NCI-H345 treated with DMSO at 0.1 percent for 48 hours (cell line): ENCODE results near the gene WDPCP.
"Not testable (repeated sequence)": the region's sequence is repeated elsewhere in the genome, so short reads cannot be mapped to it uniquely, and the experiment has no call there.

Source experiments
- DNase-seq: peaks from one replicate; lab custom pipeline; 2025; ENCODE audit not compliant: unreplicated experiment; lab: John Stamatoyannopoulos, UW

WDPCP gene

DNA sequence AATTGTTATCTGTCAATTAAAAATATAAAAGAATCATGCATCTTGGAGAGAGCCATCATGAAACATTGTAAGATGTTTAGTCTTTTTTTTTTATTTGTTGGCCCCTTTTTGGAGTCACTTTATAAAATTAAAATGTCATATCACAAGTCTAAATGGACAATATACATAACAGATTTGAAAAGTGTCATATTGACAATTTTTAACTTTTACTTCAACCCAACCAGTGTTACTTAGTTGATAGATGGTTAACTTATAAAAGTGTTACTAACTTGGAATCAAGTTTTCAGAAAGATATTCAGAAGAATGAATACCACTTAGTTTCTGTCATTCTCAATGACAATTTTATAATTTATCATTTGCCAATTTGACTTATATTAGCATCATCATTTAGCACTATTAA lies 319.3 kb downstream of the WDPCP start:
- DNase-seq, result no peak

DNA sequence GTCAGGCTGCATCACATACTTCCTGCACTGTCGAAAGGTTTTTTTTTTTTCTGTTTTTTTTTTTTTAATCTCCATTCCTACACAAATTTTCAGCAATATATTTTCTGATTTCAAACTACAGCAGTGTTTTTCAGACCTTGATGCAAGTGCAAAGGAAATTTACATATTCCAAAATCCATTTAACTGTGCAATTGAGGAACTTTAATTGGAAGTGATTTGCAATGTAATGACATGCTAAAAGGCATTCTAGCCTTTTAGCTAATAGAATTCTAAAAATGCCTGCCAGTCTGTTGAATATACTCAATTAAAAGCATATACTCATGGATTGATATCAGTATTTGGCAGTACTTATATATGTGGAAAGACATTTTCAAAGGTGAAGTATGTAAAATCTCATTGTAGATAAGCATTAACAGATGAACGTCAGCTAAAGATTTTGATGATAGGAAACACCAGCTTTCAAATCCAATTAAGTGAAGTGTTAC lies 327.1 kb downstream of the WDPCP start:
- DNase-seq, result no peak

DNA sequence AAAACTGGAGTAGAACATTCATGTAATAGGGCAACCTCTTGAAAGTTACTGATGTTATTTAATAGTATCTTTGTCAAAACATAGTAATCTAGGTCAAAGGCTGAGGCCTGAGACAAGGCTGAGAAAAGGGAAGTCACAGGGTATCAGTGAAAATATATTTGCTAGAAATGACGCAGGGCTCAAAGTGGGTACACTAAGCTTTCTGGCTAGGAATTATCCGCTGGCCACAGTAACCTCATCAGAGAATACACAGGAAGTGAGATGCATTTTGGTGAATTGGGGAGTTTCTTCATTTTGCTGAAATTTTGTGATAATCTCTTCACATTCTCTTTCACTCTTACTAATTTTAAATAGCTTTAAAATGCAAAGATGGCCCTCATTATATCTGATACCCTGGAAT lies 330.8 kb downstream of the WDPCP start:
- no peak for DNase-seq

DNA sequence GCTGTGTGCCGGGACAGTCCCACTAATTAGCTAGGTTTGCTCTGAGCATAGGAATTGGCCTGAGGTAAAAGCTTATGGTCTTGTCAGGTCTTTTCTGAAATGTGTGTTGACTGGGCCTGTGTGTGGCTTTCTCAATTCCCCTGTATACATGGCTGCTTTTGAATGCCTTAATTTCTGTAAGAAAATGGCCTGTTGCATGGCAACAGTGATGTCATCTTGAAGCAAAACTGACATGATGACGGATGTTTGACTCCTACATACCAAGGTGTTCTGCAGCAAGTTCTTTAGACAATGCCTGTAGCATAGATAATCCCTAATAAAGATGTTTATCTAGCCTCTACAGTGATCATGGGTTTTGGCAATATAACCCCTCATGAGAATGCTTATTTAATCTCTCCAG lies 339.1 kb downstream of the WDPCP start:
- DNase-seq, result no peak

DNA sequence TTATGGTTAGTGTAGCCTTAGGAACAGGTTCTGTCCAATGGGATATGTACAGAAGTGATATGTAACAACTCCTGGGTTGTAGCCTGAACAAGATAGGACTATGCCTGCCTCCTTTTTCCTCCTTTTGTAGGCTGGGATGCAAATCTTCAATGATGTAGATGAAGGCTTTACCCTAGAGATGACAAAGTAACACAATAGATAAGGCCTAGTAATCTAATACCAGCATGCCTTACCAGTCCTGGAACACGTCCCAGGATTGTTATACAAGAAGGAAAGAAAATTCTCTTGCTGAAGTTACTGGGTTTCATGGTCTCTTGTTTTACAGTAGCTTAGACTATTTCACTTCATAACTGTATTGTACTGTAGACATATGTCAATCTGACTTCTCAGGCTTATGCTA lies 345.5 kb downstream of the WDPCP start:
- no peak for DNase-seq

DNA sequence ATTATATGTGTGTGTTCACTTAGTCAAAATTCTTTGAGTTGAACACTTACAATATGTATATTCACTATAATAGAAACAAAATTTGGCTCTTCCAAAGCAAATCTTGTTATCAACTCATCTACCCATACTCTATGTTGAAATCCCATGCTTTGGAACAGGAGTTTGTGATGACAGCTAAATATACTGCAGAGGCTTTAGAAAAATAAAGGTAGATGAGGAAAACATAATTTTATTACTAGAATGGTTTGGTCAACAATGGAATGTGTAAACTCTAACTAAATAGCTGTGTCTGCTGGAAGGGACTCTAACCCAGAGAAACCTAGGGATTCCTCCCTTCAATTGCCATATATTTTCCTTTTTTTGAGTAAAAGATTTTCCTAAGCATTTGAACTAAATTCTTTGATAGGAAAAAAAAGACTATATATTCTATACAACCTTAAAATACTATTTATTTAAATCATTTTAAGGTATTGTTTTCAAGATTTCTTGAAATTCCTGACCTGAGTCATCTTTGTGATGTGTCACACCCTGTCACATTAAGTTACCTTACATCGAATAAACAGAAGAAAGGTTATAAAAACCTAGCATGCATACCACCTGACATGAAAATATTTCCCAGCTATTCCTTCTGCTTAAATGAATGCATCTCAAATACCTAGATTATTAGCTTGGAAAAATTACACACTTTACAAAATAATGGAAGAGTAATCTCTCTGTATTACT lies 362.2 kb downstream of the WDPCP start:
- DNase-seq, result no peak

DNA sequence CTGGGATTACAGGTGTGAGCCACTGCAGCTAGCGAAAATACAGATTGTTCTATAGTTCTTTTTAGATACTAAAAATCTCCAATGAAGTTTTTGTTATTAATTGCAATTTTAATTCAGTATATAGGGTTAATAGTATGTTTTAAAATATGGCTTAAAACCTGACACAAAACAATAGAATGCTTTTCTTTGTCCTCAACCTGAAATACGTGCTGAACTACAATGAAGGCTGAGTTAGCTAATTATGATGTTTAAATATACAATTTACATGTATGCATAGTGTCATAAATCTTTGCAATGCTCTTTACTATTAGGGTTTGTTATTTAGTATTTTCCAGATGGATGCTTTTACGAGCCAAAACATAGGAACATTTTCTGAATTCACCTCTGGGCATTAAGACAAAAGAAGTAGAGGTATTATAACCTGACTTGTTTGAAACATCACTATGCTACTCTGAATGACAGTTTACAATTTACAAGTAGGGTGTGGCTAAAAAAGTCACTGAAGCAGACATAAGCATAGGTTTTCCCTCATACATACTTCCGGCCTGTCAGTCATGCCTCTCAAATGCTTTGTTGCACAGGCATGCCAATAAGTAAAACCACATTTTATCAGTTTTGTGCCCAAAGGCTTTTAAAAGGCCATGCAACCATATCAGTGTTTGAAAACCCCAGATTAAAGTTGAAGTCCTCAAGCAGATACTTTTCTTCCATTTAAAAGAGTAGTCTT lies 369.3 kb downstream of the WDPCP start:
- DNase-seq, result no peak

DNA sequence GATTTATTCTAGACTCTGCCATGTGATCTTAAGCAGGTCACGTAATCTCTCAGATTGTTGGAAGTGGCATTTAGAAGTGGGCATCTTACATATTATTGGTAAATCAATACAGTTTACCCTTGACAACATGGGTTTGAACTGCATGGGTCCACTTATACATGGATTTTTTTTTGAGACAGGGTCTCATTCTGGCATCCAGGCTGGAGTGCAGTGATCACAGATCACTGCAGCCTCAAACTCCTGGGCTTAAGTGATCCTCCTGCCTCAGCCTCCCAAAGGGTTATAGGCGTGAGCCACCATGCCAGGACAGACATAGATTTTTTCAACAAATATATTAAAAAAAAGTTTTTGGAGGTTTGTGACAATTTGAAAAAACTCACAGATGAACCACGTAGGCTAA lies 393.0 kb downstream of the WDPCP start:
- DNase-seq, result no peak

DNA sequence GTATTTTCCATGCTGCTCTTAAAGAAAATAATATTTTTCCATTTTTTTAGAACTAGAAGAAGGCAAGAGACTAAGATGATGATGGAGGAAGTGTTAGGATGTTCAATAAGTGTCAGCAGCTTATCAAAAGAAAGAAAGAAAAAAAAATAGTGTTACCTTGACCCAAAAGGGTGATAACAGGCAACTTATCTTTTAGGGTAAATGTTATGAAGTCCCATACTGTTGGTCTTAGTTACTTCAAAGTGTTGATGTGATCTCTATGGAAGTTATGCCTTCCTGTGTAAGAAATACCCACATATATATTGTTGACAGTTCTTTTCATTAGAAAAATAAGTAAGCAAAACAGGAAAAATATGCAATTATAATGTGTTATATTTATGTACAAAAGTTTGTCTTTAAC lies 394.1 kb downstream of the WDPCP start:
- DNase-seq, result no peak

DNA sequence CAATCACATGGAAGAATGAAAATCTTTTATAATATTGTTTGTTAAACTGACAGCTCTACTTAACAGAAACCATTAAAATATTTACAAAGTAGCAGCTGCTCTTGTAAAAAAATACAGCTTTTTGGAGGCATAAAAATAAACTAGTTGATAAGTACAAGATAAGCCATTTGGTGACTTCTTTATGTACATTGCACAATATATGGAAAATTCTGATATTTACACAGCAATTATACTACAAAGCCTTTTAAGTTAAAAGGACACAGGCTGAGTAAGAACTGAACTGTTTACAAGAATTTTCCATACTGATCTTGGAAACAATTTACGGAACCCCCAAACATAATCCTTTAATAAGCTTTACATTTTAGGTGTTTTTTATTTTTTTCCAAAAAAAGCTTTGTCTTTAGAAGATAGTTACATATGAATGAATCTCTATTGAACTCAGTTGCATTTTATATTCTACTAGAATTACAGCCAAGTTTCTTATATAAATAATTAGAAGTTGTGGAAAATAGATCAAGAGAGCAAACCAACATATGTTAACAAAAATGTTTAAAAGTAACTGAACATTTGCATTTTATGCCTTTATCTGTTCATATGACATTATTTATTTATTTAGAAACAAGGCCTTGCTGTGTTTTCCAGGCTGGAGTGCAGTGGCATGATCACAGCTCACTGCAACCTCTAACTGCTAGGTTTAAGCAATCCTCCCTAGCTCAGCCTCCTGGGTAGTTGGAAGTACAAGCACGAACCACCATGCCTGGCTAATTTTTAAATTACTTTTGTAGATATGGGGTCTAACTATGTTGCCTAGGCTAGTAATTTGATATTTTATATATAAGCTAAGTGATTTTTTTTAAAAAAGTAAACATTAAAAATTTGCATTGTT lies 395.1 kb downstream of the WDPCP start:
- DNase-seq, result peak; percentile 79

DNA sequence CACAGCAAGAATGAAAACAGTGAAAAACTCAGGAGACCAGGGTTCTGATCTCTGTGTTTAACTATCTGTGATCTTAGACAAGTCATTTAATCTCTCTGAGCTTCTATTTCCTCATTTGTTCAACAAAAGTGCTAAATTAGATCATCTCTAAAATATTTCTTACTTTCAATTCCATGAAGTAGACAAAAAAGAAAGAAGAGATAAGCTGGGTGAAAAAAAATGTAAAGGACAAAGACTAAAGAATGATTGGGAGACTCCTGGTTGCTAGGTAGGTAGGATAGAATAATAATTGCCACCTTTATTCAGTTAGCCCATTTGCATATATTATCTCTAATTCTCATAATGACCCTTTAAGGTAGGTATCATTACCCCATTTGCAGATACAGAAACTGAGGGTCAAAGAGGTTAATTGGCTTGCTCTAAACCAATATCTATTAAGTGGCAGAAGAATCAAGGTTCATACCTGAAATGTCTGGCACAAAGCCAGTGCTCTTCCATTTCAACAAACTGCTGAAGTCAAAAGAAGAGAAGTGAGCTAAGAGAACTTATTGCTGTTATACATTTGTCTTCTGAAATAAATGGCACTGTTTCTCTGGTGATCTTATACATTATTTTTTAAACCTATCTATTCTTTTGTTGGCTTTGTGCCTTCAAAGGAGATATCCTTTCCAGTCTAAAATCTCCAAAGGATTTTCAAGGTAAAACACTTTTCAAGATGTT lies 395.9 kb downstream of the WDPCP start:
- peak; percentile 79 for DNase-seq

DNA sequence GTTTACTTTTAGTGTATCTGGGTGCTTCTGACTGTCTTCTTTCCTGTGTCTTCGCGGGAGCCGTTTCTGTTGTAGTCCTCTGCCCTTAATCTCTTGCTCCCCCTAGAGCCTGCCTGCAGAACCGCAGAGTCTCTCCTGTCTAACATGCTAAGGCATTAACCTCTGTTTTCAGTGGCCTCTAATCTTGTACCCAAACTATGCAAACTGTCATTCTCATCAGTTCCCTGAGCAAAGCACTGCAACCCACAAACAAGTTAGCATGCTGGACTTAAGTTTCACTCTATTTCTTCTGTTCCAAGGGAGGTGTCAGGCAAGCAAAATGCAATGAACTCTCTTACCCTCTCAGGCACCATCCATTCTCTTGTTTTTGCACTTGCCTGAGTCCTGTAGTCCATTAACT lies 399.3 kb downstream of the WDPCP start:
- no peak for DNase-seq

DNA sequence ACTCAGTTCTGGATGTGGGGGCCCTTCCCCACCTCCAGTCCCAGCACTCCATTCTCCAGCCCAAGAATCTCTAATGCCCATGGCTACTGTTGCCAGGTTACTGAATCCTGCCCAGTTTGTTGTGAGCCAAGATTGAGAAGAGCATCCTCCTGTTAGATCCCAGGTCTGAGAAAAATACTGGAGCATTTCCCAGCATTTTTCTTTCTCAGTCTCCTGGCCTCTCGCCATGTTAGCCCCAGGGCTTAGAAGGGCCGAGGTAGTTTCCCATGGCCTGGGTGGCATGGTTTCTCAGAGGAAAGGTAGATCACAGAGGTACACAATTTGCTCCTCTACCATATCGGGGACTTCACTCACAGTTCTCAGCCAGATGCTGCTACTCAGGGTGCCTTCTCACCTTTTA lies 401.9 kb downstream of the WDPCP start:
- DNase-seq, result no peak

DNA sequence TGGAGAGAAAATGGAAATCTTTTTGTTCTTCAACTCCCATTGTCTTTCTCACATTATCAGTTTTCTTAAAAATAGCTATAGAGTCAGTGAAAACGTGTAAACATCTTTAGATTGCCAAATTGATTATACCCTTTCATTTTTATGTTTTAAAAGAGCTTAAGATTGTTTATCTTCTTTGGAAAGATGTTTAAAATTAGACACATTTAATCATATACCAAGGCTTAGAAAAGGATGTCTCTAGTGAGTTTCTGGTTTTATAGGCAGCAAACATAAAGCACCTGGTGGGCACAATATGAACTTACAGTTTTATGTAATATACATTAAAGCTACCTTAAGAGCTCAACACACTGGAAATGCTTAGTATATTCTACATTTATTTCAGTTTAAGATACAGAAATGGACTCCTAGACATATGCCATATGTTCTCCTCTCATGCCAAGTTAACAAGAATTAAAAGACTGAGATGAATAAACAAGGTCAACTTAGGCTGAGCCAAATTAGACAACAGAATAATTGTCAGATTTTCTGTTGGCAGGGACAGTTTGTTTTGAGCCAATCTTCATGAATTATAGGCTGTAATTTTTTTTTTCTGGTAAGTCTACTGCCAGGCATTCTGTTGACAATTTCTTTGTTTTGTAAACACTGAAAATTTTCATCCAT lies 425.0 kb downstream of the WDPCP start:
- DNase-seq, result no peak

DNA sequence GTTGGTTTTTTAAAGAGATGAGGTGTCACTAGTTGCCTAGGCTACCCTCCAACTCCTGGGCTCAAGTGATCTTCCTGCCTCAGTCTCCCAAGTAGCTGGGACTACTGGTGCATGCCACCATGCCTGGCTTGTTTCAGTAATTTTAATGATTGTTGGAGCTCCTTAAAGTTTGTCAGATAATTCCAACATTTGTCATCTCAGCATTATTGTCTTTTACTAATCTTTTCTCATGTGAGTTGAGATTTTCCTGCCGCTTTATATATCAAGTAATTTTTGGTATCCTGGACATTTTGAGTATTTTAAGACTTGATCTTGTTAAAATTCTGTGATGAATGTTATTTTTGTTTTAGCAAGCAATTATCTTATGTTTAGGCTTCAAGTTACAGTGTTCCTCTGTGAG lies 429.0 kb downstream of the WDPCP start:
- no peak for DNase-seq

DNA sequence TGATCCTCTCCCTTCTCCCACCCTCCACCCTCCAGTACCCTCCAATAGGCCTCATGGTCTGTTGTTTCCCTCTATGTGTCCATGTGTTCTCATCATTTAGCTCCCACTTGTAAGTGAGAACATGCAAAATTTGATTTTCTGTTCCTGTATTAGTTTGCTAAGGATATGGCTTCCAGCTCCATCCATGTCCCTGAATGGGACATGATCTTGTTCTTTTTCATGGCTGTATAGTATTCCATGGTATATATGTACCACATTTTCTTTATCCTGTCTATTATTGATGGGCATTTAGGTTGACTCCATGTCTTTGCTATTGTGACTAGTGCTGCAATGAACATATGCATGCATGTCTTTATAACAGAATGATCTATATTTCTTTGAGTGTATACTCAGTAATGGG lies 451.6 kb downstream of the WDPCP start:
- DNase-seq, result not testable (repeated sequence)

DNA sequence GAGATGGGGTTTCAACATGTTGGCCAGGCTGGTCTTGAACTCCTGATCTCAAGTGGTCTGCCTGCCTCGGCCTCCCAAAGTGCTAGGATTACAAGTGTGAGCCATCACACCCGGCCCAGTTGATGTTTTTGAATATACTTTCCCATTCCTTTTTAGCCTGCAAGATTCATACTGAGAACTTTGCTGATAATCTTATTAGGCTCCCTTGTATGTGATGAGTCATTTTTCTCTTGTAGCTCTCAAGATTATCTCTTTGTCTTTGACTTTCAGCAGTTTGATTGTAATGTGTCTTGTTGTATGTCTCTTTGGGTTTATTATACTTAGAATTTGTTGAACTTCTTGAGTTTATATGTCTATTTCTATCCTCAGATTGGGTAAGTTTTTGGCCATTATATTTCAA lies 456.3 kb downstream of the WDPCP start:
- DNase-seq, result no peak

DNA sequence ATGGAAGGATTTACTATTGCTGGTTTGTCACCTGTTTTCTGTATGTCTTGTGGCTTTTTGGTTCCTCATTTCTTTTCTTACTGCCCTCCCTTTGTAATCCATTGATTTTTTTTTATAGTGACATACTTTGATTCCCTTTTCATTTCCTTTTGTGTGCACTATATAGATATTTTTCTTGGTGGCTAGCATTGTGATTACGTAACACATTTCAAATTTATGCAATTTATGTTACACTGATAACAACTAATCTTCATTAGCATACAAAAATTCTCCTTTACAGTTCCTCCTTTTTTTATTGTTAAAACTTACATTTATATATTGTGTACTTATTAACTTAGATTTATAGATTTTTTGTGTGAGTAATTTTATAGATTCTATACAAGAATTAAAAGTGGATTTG lies 457.1 kb downstream of the WDPCP start:
- DNase-seq, result no peak

DNA sequence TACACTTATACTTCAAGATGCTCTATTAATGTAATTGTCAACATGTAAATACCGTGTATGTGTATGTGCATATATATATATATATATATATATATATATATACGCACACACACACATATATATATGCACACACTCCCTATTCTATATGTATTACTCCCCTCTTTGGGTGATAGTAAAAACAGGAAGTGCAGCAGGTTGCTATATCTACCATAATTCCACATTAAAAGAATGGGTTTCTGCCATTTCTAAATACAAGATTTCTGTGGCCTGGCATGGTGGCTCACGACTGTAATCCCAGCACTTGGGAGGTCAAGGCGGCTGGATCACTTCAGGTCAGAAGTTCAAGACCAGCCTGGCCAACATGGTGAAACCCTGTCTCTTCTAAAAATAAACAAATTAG lies 460.7 kb downstream of the WDPCP start:
- DNase-seq, result no peak

DNA sequence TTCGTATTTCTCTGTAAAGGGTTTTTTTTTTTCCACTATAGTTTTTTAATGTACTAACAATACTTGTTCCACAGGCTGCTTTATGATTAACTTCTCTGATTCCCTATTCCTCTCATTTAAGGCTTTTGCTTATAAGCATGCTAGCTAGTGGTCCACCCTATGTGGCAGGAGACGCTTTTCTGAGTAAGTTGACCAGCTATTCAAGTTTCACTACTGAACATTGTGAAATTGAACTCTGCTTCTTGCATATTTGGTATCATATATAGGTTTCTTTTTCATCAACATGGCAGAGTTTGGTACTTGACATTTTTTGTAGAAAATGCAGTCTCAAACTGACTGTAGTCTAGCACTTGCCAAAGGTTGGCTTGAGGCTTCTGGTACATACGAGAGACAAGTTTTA lies 463.4 kb downstream of the WDPCP start:
- no peak for DNase-seq

DNA sequence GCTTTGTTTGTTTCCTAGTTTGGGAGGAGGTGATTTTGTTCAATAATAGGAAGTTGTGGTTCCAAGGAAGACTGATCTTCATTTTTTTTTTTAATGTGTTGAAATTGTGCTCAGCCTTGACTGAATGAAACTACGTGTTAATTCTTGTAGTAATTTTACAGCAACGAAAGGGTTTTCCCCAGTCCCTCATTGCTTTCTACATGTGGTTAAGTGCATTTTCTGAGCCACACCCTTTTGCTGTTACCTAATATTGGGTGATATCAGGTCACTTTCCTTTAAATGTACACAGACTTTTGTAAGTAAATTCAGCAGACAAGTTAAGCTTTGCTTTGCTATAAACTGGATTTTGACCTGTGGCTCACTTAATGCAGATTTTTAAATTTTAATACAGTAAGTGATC lies 464.1 kb downstream of the WDPCP start:
- DNase-seq, result no peak
